Parathyroid adenoma (tissue), 2 donors: ENCODE results near the gene PSAP.

Experiments
- H2AFZ ChIP-seq: fragments of 300-600 bp; sonication (generic); one replicate; pipeline ENCODE4 v1.7.0; 2017; ENCODE audit warnings: antibody characterized with exemption, mild to moderate bottlenecking
- H3K27ac ChIP-seq: fragments of 300-600 bp; sonication (generic); one replicate; pipeline ENCODE4 v1.7.0; 2017
- H3K27me3 ChIP-seq: fragments of 300-600 bp; sonication (generic); one replicate; pipeline ENCODE4 v1.7.0; 2017; ENCODE audit warnings: low read length; ENCODE audit not compliant: control insufficient read depth, insufficient read depth
- H3K36me3 ChIP-seq: fragments of 300-600 bp; sonication (generic); one replicate; pipeline ENCODE4 v1.7.0; 2017; ENCODE audit warnings: low read length; ENCODE audit not compliant: control insufficient read depth, insufficient read depth
- H3K4me1 ChIP-seq: fragments of 300-600 bp; sonication (generic); one replicate; pipeline ENCODE4 v1.7.0; 2017; ENCODE audit warnings: control low read depth
- H3K4me2 ChIP-seq: fragments of 300-600 bp; sonication (generic); one replicate; pipeline ENCODE4 v1.7.0; 2017; ENCODE audit warnings: low read length
- H3K4me3 ChIP-seq: fragments of 300-600 bp; sonication (generic); one replicate; pipeline ENCODE4 v1.7.0; 2017; ENCODE audit warnings: low read depth, low read length
- H3K79me2 ChIP-seq: fragments of 300-600 bp; sonication (generic); one replicate; pipeline ENCODE4 v1.7.0; 2017; ENCODE audit warnings: control low read depth
- H3K9ac ChIP-seq: fragments of 300-600 bp; sonication (generic); one replicate; pipeline ENCODE4 v1.7.0; 2017; ENCODE audit warnings: mild to moderate bottlenecking
- H3K9me3 ChIP-seq: fragments of 300-600 bp; sonication (generic); one replicate; pipeline ENCODE4 v1.7.0; 2017; ENCODE audit warnings: low read length; ENCODE audit not compliant: control insufficient read depth
- CTCF ChIP-seq: fragments of 300-600 bp; sonication (generic); IDR thresholded peaks from one replicate; pipeline ENCODE4 v1.7.0; 2017; ENCODE audit warnings: antibody characterized with exemption, mild to moderate bottlenecking
- donor health status: primary hyperparathyroidism.

PSAP gene

GRCh38 chr10:71844695-71845094 lies 6.4 kb downstream of the PSAP start:
- no peak overlapping the region for H2AFZ ChIP-seq
- H3K4me2 ChIP-seq = no peak overlapping the region
- no peak overlapping the region for H3K4me3 ChIP-seq
- H3K36me3 ChIP-seq = no peaks in the 10 kb centered on the region
- TF ChIP-seq CTCF = no peak
- no peak overlapping the region for H3K9ac ChIP-seq
- H3K27me3 ChIP-seq = no peaks in the 10 kb centered on the region
- no peaks in the 10 kb centered on the region for H3K9me3 ChIP-seq
- H3K27ac ChIP-seq = no peak overlapping the region
- H3K79me2 ChIP-seq = peaks cover 74% of the 10 kb centered on the region
- peaks cover 23% of the 10 kb centered on the region for H3K4me1 ChIP-seq

DNA sequence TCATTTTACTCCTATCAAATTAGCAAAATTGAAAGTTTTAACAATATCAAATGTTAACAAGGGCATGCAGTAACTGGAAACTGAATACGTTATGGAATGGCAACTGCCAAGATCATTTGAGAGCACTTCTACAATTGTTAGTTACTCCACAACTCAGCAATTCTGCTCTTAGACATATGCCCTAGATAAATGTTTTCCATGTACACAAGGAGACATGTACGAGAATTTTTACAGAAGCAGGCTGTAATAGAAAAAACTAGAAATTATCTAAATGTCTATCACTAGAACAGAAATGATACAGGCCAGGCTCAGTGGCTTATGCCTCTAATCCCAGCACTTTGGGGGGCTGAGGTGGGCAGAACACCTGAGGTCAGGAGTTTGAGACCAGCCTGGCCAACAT lies 7.0 kb downstream of the PSAP start:
- Histone ChIP-seq H3K9ac (no peak overlapping the region), H3K27ac (no peak overlapping the region), H3K4me1 (peaks cover 23% of the 10 kb centered on the region), H3K79me2 (peaks cover 74% of the 10 kb centered on the region), H3K4me3 (no peak overlapping the region), H3K9me3 (no peaks in the 10 kb centered on the region), H2AFZ (no peak overlapping the region), H3K36me3 (no peaks in the 10 kb centered on the region), H3K27me3 (no peaks in the 10 kb centered on the region), H3K4me2 (no peak overlapping the region)
- no peak for TF ChIP-seq CTCF

DNA sequence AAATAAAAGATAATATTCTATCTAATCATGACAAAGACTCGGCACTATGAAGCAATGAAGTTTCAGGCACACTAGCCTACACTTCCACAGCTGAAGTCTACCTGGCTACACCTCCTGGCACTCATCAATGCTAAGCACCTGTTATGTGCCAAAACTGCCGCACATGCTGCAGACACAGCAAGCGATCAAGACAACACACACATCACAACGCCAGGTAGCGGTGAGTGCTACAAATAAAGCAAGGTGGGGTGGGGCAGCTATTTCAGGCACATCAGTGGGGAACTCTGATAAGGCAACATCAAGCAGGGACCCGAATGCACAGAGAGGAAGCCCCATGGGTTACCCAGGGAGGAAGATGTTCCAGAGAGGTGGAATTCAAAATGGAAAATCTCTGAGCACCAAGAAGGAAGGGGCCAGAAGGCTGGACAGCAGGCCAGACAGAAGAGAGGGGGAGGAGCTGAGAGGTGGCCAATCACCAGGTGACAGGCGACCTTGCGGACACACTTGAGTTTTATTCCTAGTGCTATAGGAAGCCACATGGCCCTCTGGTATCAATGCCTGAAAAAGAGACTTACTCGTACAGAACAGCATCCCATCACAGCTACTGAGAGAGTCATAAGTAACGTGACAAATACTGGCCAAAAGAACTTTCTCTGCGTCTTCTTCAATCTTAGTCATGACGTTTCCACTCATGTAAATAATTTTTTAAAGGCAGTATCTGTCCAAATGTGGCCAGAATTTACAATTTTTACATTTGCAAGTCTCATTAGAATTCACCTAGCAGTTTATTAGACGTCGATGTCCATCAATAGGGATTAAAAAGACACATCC lies 8.0 kb downstream of the PSAP start:
- Histone ChIP-seq H3K9me3 (no peaks in the 10 kb centered on the region), H3K36me3 (no peaks in the 10 kb centered on the region), H3K4me3 (no peak overlapping the region), H2AFZ (no peak overlapping the region), H3K9ac (no peak overlapping the region), H3K4me2 (no peak overlapping the region), H3K79me2 (peaks cover 74% of the 10 kb centered on the region), H3K27me3 (no peaks in the 10 kb centered on the region), H3K4me1 (peaks cover 15% of the 10 kb centered on the region), H3K27ac (no peak overlapping the region)
- no peak for TF ChIP-seq CTCF

- H3K27ac ChIP-seq = no peak overlapping the region
- H3K27me3 ChIP-seq = no peaks in the 10 kb centered on the region
- TF ChIP-seq CTCF = no peak
- no peaks in the 10 kb centered on the region for H3K36me3 ChIP-seq
- H3K4me3 ChIP-seq = no peak overlapping the region
- H3K9me3 ChIP-seq = no peaks in the 10 kb centered on the region
- H3K4me2 ChIP-seq = no peak overlapping the region
- H2AFZ ChIP-seq = no peak overlapping the region
- H3K4me1 ChIP-seq = peaks cover 12% of the 10 kb centered on the region
- H3K9ac ChIP-seq = no peak overlapping the region
- H3K79me2 ChIP-seq = peaks cover 74% of the 10 kb centered on the region
These were observed 8.6 kb downstream of the PSAP start for GRCh38 chr10:71842422-71842821.

DNA sequence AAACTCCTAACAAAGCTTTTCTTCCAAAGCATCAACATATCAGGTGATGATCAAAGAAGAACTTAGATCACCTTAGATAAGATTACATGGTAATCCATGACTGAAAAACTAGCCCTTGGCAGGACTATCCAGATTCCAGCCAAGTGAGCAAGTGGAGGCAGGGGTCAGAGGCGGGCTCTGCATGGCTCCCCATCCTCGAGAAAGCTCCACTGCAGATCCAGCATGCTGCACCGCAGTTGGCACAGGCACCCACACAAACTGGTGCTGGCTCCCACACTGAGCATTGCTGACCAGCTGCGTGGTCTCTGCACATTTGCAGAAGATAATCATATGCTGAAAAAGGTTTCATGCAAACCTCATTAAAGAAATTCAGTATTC lies 10.1 kb downstream of the PSAP start:
- Histone ChIP-seq H3K27ac (peak overlapping the region; percentile 48), H3K4me1 (peaks cover 27% of the 10 kb centered on the region), H3K4me3 (no peak overlapping the region), H3K36me3 (no peaks in the 10 kb centered on the region), H3K79me2 (peaks cover 80% of the 10 kb centered on the region), H3K9ac (no peak overlapping the region), H3K27me3 (no peaks in the 10 kb centered on the region), H3K4me2 (no peak overlapping the region), H2AFZ (no peak overlapping the region), H3K9me3 (no peaks in the 10 kb centered on the region)
- TF ChIP-seq CTCF = no peak
